GM21423 (cell line): Measurements from ENCODE around the gene DNAL4.

Experiments used
- ATAC-seq: cut with Tn5 transposase; IDR thresholded peaks from one replicate; pipeline ENCODE4 v1.9.1; 2021; ENCODE audit warnings: mild to moderate bottlenecking, moderate library complexity; ENCODE audit not compliant: unreplicated experiment

The DNAL4 gene

GRCh38 chr22:38760477-38761201, 33.3 kb downstream of the DNAL4 start:
- no peak for ATAC-seq

GRCh38 chr22:38759005-38759404, 34.9 kb downstream of the DNAL4 start:
- ATAC-seq = no peak

GRCh38 chr22:38758276-38758945, 35.5 kb downstream of the DNAL4 start:
- no peak for ATAC-seq

GRCh38 chr22:38757464-38757757, 36.5 kb downstream of the DNAL4 start:
- no peak for ATAC-seq

GRCh38 chr22:38756711-38757463, 37.1 kb downstream of the DNAL4 start:
- ATAC-seq = no peak

GRCh38 chr22:38755911-38756532, 37.9 kb downstream of the DNAL4 start, which contains the start of gene SUN2:
Gene SUN2, minus strand, starts transcription at chr22:38755998. Its CDS starts 3,370 bp downstream, at chr22:38752628.
- peak; percentile 63 for ATAC-seq

GRCh38 chr22:38755155-38755910, 38.6 kb downstream of the DNAL4 start:
- peak; percentile 30 for ATAC-seq

GRCh38 chr22:38754751-38755154, 39.2 kb downstream of the DNAL4 start:
- ATAC-seq = no peak

- ATAC-seq = no peak
Measured at GRCh38 chr22:38753948-38754750, 39.8 kb downstream of the DNAL4 start.

- ATAC-seq = peak; percentile 43
Measured at GRCh38 chr22:38751422-38752346, 42.3 kb downstream of the DNAL4 start.

GRCh38 chr22:38751066-38751421, 42.9 kb downstream of the DNAL4 start:
- no peak for ATAC-seq

GRCh38 chr22:38750638-38751037, 43.3 kb downstream of the DNAL4 start:
- no peak for ATAC-seq

GRCh38 chr22:38750104-38750503, 43.8 kb downstream of the DNAL4 start:
- no peak for ATAC-seq

GRCh38 chr22:38748487-38749136, 45.3 kb downstream of the DNAL4 start:
- no peak for ATAC-seq

GRCh38 chr22:38745676-38746460, 48.1 kb downstream of the DNAL4 start:
- no peak for ATAC-seq

- ATAC-seq = no peak
Measured at GRCh38 chr22:38744981-38745380, 49.0 kb downstream of the DNAL4 start.

- ATAC-seq = no peak
Measured at GRCh38 chr22:38742176-38742942, 51.6 kb downstream of the DNAL4 start.
